Neural cell (in vitro differentiated cells): ENCODE results near the gene MAGI1.

Experiments used
- CTCF ChIP-seq: fragments of 450-650 bp; IDR thresholded peaks from 2 replicates; pipeline ENCODE4 v1.5.1; 2014; ENCODE audit warnings: antibody characterized with exemption, mild to moderate bottlenecking, moderate library complexity; ENCODE audit not compliant: poor library complexity, severe bottlenecking
- EP300 ChIP-seq: fragments of 450-650 bp; conservative IDR thresholded peaks from 2 replicates; pipeline ENCODE4 v1.6.1; 2014; ENCODE audit warnings: antibody characterized with exemption, mild to moderate bottlenecking, moderate library complexity; ENCODE audit not compliant: poor library complexity, severe bottlenecking
- EZH2 ChIP-seq: fragments of 200-600, 300-800 bp; shearing (Covaris generic), sonication (generic); IDR thresholded peaks from 2 replicates; pipeline ENCODE4 v1.6.1; 2014; ENCODE audit warnings: antibody characterized with exemption, low read length, borderline replicate concordance, mild to moderate bottlenecking; ENCODE audit not compliant: insufficient read depth, poor library complexity, severe bottlenecking
- MXI1 ChIP-seq: fragments of 450-650 bp; conservative IDR thresholded peaks from 2 replicates; pipeline ENCODE4 v1.6.1; 2014; ENCODE audit warnings: antibody characterized with exemption, mild to moderate bottlenecking; ENCODE audit not compliant: poor library complexity, severe bottlenecking
- POLR2AphosphoS5 ChIP-seq: IDR thresholded peaks from 2 replicates; pipeline ENCODE4 v1.6.1; 2012
- RAD21 ChIP-seq: fragments of 450-650 bp; conservative IDR thresholded peaks from 2 replicates; pipeline ENCODE4 v1.6.1; 2014; ENCODE audit warnings: antibody characterized with exemption, mild to moderate bottlenecking, moderate library complexity
- REST ChIP-seq: IDR thresholded peaks from 2 replicates; pipeline ENCODE4 v1.6.1; 2012; ENCODE audit warnings: borderline replicate concordance
- SMC3 ChIP-seq: fragments of 450-650 bp; conservative IDR thresholded peaks from 2 replicates; pipeline ENCODE4 v1.6.1; 2014; ENCODE audit warnings: antibody characterized with exemption, mild to moderate bottlenecking, moderate library complexity; ENCODE audit not compliant: poor library complexity
- TAF1 ChIP-seq: IDR thresholded peaks from 2 replicates; pipeline ENCODE4 v1.6.1; 2012; ENCODE audit warnings: low read depth

- TF ChIP-seq CTCF (no peak), TAF1 (no peak), POLR2AphosphoS5 (no peak), EP300 (no peak), EZH2 (no peak), REST (no peak), SMC3 (no peak), RAD21 (no peak), MXI1 (no peak)
These were observed 693.9 kb downstream of the MAGI1 start for GRCh38 chr3:65344846-65345245.
